Measurements from ENCODE around the gene L1CAM.

Gene L1CAM

DNA sequence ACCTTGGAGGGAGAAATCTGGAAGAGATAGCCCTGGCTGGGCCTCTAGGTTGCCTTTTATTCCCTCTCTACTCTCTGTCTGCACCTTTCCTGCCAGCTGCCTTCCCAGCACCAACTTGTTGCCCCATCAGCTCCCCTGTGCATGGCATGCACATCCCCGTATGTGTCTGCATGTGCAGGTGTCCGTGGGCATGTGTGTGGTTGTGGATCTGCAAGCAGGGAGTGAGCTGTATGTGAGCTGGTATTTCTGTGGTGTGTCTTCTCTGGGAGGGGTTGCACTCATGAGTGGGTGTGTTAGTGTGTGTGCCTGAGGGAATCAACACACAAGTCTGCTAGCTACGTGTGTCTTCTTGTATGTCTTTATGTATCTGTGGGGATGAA lies 9.9 kb downstream of the L1CAM start:
- no peak for DNase-seq

DNA sequence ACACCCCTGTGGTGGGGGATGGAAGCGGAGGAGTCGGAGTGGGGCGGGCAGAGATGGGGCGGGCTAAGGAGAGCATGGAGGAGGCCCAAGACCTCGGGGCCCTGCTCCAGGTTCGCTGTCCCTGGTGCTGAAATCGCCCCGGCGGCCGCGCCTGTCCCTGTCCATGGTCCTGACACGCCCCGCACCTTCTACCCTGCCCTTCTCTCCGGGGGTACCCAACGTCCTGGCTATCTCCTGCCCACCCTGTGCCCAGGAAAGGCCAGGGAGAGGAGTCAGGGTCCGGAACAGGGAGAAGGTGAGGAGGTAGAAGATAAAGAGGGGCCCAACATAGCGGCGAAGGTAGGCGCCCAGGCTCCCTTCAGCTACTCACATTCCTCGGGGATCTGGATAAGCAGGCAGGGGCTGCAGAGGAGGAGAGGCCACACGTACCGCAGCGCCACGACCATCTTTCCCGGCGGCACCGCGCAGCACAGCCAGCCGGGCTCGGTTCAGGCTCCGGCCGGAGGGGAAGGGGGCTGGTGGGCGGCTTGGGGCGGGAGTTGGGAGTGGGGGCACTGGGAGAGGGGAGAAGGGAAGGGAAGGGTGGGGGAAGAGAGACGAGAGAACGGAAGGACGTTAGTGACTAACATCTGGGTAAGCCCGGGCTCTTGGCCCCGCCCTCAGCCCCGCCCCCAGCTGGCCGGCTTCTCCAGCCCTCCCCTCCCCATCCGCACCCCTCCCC lies 10.4 kb downstream of the L1CAM start:
- peak; percentile 57 to 60 for DNase-seq

DNA sequence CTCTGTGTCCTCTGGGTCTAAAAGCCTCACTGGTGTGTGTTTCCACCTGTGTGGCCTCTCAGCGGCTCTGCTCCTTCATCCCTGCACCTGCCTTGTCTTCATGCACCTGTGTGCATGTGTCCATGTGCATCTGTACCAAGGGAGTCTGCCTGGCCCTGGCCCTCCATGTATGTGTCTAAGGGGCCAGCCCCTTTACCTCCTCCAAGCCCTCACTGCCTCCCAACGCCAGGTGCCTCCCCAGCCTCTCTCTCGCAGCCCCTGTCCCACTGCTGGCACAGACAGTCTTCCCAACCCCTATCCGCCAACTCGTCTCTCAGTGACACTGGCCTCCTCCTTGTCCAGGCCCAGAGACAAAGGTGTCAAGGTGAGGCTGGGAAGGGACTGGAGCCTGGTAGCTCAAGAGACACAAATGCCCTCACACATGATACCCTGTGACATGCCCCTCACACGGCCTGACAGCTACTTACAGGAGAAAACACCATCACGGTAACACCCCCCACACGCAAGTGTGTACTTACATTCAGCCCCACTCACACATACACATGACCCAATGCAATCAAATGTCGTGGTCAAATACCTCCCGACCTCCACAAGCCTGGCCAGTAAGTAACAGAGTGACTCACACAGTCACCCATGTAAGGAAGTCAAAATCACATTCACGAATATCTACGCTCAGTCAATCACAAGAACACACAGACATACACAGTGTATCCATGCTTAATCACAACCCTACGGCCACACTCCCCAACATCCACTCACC lies 11.4 kb downstream of the L1CAM start:
- DNase-seq = no peak

- DNase-seq = no peak
Measured at GRCh38 chrX:153874085-153874365, 11.9 kb downstream of the L1CAM start.

GRCh38 chrX:153873282-153874084 lies 12.5 kb downstream of the L1CAM start:
- peak; percentile 92 to 96 for DNase-seq

DNA sequence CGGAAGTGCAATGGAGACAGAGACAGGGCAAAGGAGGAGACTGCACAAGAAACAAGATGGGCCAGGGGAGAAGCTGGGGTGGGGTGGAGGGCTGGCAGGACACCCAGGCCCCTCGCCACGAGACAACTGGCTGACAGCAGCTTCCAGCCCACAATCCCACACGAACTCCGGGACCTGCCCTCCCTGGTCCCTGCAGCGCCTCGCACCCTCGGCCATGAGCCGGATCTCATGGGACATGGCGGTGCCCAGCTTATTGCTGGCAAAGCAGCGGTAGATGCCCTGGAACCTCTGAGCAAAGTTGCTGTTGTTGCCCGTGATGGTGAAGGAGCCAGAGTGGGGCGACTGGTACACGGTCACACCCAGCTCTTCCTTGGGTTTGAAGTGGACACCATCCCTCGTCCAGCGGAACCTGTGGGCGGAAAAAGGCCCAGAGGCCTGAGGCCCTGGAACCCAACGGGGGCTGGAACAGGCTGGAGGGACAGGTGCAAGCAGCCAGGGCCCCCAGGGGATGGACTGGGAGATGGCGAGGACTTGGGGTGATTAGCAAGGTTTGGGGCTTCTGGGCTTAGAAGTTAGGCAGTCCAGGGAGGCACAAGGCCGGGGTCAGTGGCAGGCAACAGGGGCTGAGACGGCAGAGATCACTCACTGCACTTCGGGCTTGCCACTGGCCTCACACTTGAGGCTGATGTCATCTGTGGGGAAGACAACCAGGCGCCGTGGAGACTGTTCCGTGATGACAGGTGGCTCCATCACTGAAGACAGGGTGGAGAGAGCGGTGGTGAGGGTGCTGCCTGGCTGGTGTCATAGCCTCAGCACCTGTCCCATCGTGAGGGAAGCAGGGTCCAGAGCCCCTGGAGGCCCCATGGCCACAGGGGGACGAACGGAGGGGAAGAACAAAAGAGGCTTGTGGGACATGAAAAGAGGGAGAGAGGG lies 13.8 kb downstream of the L1CAM start:
- peak; percentile 42 to 68 for DNase-seq

GRCh38 chrX:153871451-153871850 lies 14.5 kb downstream of the L1CAM start:
- DNase-seq = peak; percentile 60

DNA sequence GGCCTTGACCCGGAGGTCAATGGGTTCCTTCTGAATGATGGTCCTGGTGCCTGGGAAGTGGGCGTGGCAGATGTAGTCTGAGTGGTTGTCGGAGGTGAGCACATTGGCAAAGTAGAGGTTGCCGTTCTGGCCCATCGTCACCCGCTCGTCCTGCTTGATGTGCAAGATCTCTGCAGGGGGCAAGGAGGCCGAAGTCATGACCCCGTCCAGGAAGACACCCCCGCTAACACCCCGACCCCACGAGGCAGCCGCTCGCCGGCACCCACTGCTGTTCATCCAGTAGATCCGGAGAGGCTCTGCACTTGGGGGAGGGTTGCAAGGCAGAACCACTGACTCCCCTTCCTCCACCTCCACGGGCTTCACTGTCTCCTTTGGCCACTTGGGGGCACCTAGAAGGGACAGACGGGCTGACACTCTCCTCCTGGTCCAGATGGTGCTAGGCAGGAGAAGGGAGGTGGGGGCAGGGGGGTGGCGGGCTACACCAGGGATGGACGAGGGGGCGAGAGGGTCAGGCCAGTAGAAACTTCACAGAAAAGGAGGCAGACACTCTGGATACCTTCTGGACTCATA lies 15.1 kb downstream of the L1CAM start:
- peak; percentile 55 to 68 for DNase-seq

DNA sequence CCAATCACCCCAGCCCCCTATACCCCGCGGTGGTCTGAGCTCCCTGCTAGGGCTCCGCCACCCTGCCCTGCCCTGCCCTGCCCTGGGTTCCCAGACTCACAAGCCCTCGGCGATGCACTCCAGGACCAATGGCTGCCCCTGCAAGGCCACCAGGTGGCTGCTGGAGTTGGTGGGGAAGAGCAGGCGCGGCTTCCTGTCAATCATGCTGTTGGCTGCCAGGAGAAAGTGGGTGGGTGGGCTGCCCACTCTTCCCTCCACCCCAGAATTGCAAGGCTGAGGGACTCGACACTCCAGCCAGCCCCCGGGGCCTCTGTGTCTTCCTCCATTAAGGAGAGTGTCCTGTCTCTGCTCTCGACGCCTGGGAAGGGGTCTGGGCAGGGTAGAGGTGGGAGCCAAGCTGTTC lies 15.7 kb downstream of the L1CAM start:
- no peak for DNase-seq

GRCh38 chrX:153869473-153870287 lies 16.3 kb downstream of the L1CAM start:
- DNase-seq = no peak

DNA sequence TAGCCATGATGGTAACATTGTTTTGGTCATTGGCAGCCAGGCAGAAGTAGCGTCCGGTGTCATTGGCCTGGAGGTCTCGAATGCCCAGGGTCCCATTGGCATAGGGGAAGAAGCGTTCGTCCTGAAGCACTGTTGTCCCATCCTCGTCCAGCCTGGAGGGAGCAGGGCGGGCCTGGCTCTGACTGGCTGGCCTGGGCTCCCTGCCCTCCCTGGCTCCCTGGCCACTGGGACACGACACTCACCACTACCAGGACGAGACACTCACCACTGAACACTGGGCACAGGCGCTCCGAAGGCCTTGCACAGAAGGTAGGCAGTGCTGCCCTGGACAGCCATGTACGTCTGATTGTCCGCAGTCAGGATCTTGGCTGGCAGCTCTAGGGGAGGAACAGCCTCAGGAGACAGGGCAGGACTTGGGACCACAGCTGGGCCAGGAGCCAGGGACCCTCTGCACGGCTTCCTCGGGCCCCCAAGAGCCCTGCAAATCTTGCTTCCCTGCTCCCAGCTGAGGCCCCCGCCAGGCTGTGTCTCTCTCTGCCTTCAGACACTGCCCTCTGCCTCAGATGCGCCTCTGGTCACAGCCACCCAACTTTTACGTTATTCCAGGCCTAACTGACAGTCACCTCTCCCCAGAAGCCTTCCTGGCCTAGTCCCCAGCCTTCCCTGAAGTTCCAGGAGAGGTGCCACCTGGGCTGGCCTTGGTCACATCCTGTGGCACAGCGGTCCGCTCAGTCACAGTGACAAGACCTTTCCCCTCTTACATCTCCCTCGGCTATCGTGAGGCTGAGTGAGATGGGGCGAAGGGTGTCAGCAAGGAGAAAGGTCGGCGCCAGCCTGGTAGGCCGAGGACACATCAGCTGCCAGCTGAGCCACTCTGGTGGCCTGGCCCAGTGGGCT lies 17.1 kb downstream of the L1CAM start:
- no peak for DNase-seq

- DNase-seq = no peak
Measured at GRCh38 chrX:153867671-153868070, 18.3 kb downstream of the L1CAM start.

DNA sequence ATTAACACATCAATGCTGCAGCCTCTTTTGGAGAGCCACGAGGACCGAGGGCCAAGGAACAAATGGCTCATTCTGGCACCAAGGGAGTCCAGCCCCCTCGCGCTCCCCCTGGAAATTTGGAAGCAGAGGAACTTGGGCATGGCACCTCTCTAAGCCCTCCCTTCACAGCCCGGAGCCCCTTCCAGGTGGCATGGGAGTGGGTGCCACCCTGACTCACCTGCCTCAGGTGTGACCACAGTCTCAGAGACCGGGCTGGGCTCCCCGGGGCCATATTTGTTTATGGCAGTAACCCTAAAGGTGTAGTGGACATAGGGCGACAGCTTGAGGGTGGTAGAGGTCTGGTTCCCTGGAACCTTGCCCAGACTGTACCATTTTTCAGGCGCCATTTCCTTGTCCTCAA lies 18.8 kb downstream of the L1CAM start:
- DNase-seq = no peak

- DNase-seq = no peak
Measured at GRCh38 chrX:153866302-153867019, 19.5 kb downstream of the L1CAM start.

DNA sequence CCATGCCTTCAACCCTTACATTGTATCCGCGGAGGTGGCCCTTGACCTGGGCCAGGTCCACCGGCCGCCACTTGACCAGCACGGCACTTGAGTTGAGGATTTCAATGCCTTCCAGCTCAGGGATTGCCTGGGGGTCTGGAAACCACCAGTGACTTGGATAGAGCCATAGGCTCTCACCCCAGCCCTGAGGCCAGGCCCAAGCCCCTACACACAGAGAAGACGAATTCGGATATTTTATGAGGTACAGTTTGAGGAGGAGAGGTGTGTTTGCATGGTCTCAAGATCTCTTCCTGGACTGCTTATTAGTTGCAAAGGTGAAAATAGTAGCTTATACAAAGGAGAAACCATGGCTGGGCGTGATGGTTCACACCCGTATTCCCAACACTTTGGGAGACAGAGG lies 20.3 kb downstream of the L1CAM start:
- no peak for DNase-seq

- no peak for DNase-seq
Measured at GRCh38 chrX:153865321-153865580, 20.7 kb downstream of the L1CAM start.

- DNase-seq = no peak
Measured at GRCh38 chrX:153864561-153865320, 21.2 kb downstream of the L1CAM start.

DNA sequence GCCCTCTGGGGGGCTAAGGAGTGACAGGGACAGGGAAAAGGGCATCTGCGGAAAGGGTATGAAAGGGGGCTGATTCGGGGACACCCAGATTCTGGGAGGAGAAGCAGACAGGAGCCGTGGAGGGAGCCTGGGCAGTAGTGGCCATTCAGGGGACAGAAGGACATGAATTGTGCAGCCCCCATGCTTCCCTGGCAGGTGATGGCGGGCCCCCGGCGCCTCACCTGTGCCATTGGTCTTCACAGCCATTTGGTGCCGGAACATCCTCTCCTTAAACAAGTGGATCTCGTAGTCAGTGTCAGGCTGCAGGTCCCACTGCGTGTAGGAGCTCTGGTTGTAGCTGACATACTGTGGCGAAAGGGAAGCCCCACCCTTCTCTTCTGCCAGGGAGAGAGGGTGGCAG lies 21.9 kb downstream of the L1CAM start:
- no peak for DNase-seq

All from NCI-H524 (cell line).